A549 (cell line): ENCODE results near the gene ZMIZ2.

Source experiments
- CBX2 ChIP-seq: fragments of 200-600 bp; sonication (generic); IDR thresholded peaks from 2 replicates; pipeline ENCODE4 v1.6.1; 2016; ENCODE audit warnings: low read depth, mild to moderate bottlenecking, borderline replicate concordance
- CHD2 ChIP-seq: fragments of 150-350 bp; IDR thresholded peaks from 2 replicates; pipeline ENCODE4 v1.6.1; 2014; ENCODE audit warnings: low read length; ENCODE audit not compliant: partially characterized antibody
- CTCF ChIP-seq: fragments of >200 bp; sonication (Bioruptor Twin); formaldehyde crosslinking; IDR thresholded peaks from 3 replicates; pipeline ENCODE4 v1.5.1; 2016
- ESRRA ChIP-seq: fragments of 150-350 bp; IDR thresholded peaks from 2 replicates; pipeline ENCODE4 v1.6.1; 2014; ENCODE audit warnings: mild to moderate bottlenecking, low read length, borderline replicate concordance
- JUN ChIP-seq, 2 experiments: fragments of >200 bp; sonication (Bioruptor Twin); formaldehyde crosslinking; IDR thresholded peaks; 2 replicates in 1 of 2; 3 replicates in 1 of 2; pipeline ENCODE4 v1.6.1; 2016 to 2017

- TF ChIP-seq CHD2, result no peak
- TF ChIP-seq CTCF, result no peak
- no peak for TF ChIP-seq JUN (IDR thresholded peaks at IDR 0.05)
- no peak for TF ChIP-seq ESRRA
- TF ChIP-seq CBX2, result no peak
Observed at GRCh38 chr7:44766416-44766801, 17.8 kb downstream of the ZMIZ2 start.
